Heart right ventricle (tissue), 16 donors: ENCODE measurements around the gene FAM110A. TPM values are rescaled to one million over a fixed set of nuclear protein-coding genes. Genes with fewer than 3 reads are reported as not detected.
"Not testable (repeated sequence)": the region's sequence is repeated elsewhere in the genome, so short reads cannot be mapped to it uniquely, and the experiment has no call there.

Experiments
- ATAC-seq, 8 donors: fragments of 200-7000 bp; cut with Tn5 transposase; one replicate each; pipeline ENCODE4 v1.9.1; 2020; ENCODE audit warnings: mild to moderate bottlenecking in 8 of 8, moderate library complexity in 8 of 8, moderate number of reproducible peaks in 1 of 8
- DNase-seq, 2 donors: peaks; one replicate each; pipeline ENCODE4 v3.0.0-alpha.2; 2020
- H3K27ac ChIP-seq, 10 donors: fragments of 200-600 bp; sonication (generic) in 2 of 10; one replicate each; pipeline versions ENCODE4 v1.5.0 to v1.8.0; 2020 to 2022; ENCODE audit warnings: mild to moderate bottlenecking in 3 of 10
- H3K27me3 ChIP-seq, 7 donors: fragments of 200-600 bp; one replicate each; pipeline ENCODE4 v1.8.0; 2021 to 2022; ENCODE audit warnings: mild to moderate bottlenecking in 2 of 7
- H3K36me3 ChIP-seq, 9 donors: fragments of 200-600 bp; sonication (generic) in 1 of 9; one replicate each; pipeline versions ENCODE4 v1.5.0 to v1.8.0; 2020 to 2022; ENCODE audit warnings: mild to moderate bottlenecking in 2 of 9
- H3K4me1 ChIP-seq, 9 donors: fragments of 200-600 bp; sonication (generic) in 1 of 9; one replicate each; pipeline versions ENCODE4 v1.5.0 to v1.8.0; 2020 to 2022; ENCODE audit warnings: mild to moderate bottlenecking in 4 of 9
- H3K4me3 ChIP-seq, 10 donors: fragments of 200-600 bp; sonication (generic) in 2 of 10; one replicate each; pipeline versions ENCODE4 v1.5.0 to v1.8.0; 2020 to 2022; ENCODE audit warnings: mild to moderate bottlenecking in 7 of 10, moderate library complexity in 2 of 10
- H3K9me3 ChIP-seq, 11 donors: fragments of 200-600 bp in 10 of 11; sonication (generic) in 2 of 11; one replicate each; pipeline versions ENCODE4 v1.5.0 to v1.8.0; 2013 to 2022; ENCODE audit warnings: mild to moderate bottlenecking in 2 of 11, control low read depth in 1 of 11, moderate library complexity in 1 of 11
- CTCF ChIP-seq, 9 donors: fragments of 200-600 bp; sonication (generic) in 2 of 9; IDR thresholded peaks; one replicate each; pipeline versions ENCODE4 v1.5.0 to v1.8.0; 2021 to 2022; ENCODE audit warnings: antibody characterized with exemption in 9 of 9, mild to moderate bottlenecking in 5 of 9, moderate library complexity in 1 of 9
- WGBS, 2 donors: extraction: QIAGEN DNeasy Blood & Tissue Kit; methylation state at CpG; one replicate each; pipeline ENCODE4 v1.1.7; 2013; ENCODE audit warnings: inconsistent platforms in 1 of 2; 5-methylcytosine and 5-hydroxymethylcytosine counted together
- intact Hi-C, 10 donors: fragments of 100-400 bp; cut with DNase I; formaldehyde crosslinking; loops; one replicate each; pipeline versions ENCODE4 v1.11.1 to v1.14.2; 2022
- polyA plus RNA-seq, 2 donors: library from polyadenylated mRNA; stranded (reverse); fragments of 200-250 nt; gene quantifications; one replicate each; pipeline ENCODE4 v1.2.3, GENCODE V29; 2013
- total RNA-seq, 10 donors: library from RNA; stranded (reverse); fragmentation: NEBNext Ultra II Directional in 3 of 10; extraction: Animal tissue kit (Norgen Biotek cat#: 25700) in 3 of 10; gene quantifications; one replicate each; pipeline versions ENCODE4 v1.2.1 to v1.2.4, GENCODE V29; 2021 to 2023
- donor health status: Arrhythmogenic right ventricular cardiomyopathy.
- donor health status: ischemic (EF 13 %, LVEDD 7.1; RV severe dilation, severe dysfunction).
- donor health status: healthy with polysubstance abuse.
- donor health status: DM: no; HTN: yes; CAD: no.
- donor health status: DM: no; HTN: no; CAD: no.
- donor health status: ischemic (EF 25% LVEDD 6.9; RV normal size, moderate dysfunction).
- donor health status: ischemic (EF 25% LVEDD 5.7; RV mildly dilated, moderate dysfunction).
- donor health status: healthy.
- donor health status: DM: yes; HTN: yes; CAD: no.
- donor health status: Ischemic cardiomyopathy.
- donor health status: ischemic (EF 35%, LVEDD 5.7; RV mildly dilated, moderate dysfunction).
- donor health status: nonischemic (EF 11% LVEDD 7.7; RV severe dilation, severe dysfunction).
- donor health status: DM: yes; HTN: yes; CAD: no.
- donor health status: PGD.
- donor health status: ischemic (EF 29% LVEDD 5.4; RV normal size, mild dysfunction).
- donor health status: nonischemic (EF 23%, LVEDD 6.1; RV moderate dilation, normal function).

The FAM110A gene
- total and polyA plus RNA-seq, 12 donors = 0.99 to 5.9 (median 2.1) TPM

- intact Hi-C loops = loop anchor here in 1 of 10 donors (5.0 kb wide), 1 partner anchor 36 kb away; no protein-coding TSS in a partner anchor
- H3K9me3 ChIP-seq = no peaks in the 10 kb centered on the region
- peak overlapping the region in 1 of 10 donors; percentile 78 for H3K27ac ChIP-seq
- peaks cover 0 to 10% (median 0%) of the 10 kb centered on the region in 7 donors for H3K27me3 ChIP-seq
- no peak for TF ChIP-seq CTCF (IDR thresholded peaks at IDR 0.05)
- peaks cover 4 to 59% (median 20%) of the 10 kb centered on the region in 9 donors for H3K4me1 ChIP-seq
- ATAC-seq = no peak
- H3K36me3 ChIP-seq = peaks cover 0 to 3% (median 0%) of the 10 kb centered on the region in 9 donors
- WGBS, 2 donors = 66 to 69% methylated on average over 11 of the region's 11 CpGs
- DNase-seq = peak in 1 of 2 donors; percentile 22
- H3K4me3 ChIP-seq = peak overlapping the region in 1 of 10 donors; percentile 55
These were observed 12.7 kb downstream of the FAM110A start for GRCh38 chr20:845941-846893.

GRCh38 chr20:846894-847278 is 13.4 kb downstream of the FAM110A start:
- peaks cover 4 to 52% (median 20%) of the 10 kb centered on the region in 9 donors for H3K4me1 ChIP-seq
- peak overlapping the region in 1 of 10 donors; percentile 55 for H3K4me3 ChIP-seq
- TF ChIP-seq CTCF (IDR thresholded peaks at IDR 0.05) = no peak
- peak in 1 of 2 donors; percentile 18 for DNase-seq
- no peak for ATAC-seq
- intact Hi-C loops = loop anchor here in 1 of 10 donors (5.0 kb wide), 1 partner anchor 35 kb away; no protein-coding TSS in a partner anchor
- no peaks in the 10 kb centered on the region for H3K9me3 ChIP-seq
- 62 to 69% methylated on average over 7 of the region's 7 CpGs for WGBS, 2 donors
- H3K27me3 ChIP-seq = peaks cover 0 to 3% (median 0%) of the 10 kb centered on the region in 7 donors
- peak overlapping the region in 1 of 10 donors; percentile 78 for H3K27ac ChIP-seq
- H3K36me3 ChIP-seq = peaks cover 0 to 3% (median 0%) of the 10 kb centered on the region in 9 donors

DNA sequence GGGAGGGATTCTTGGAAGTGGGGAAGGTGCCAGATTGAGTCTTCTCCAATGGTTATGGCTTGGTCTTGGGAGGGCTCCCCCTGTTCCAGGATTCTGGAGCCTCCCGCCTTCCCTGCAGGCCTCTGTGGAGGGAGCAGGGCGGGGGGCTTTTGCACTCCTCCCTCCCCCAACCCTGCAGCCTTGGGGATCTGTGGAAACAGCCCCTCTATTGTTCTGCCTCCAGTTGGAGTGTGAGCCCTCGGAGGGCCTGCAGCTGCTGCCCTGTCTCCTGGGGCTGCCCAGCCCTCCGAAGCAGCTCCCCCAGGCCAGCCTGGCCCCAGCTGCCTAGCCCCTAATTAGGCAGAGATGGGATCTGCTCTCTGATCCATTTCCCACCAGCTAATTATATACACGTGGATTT is 14.7 kb downstream of the FAM110A start:
- no peak for TF ChIP-seq CTCF (IDR thresholded peaks at IDR 0.05)
- no peak overlapping the region for H3K27ac ChIP-seq
- ATAC-seq = no peak
- 90 to 91% methylated on average over 5 of the region's 5 CpGs for WGBS, 2 donors
- H3K27me3 ChIP-seq = no peaks in the 10 kb centered on the region
- H3K9me3 ChIP-seq = no peaks in the 10 kb centered on the region
- peaks cover 4 to 46% (median 20%) of the 10 kb centered on the region in 9 donors for H3K4me1 ChIP-seq
- intact Hi-C loops = loop anchor here in 1 of 10 donors (5.0 kb wide), 1 partner anchor 34 kb away; no protein-coding TSS in a partner anchor
- peaks cover 0 to 8% (median 0%) of the 10 kb centered on the region in 9 donors for H3K36me3 ChIP-seq
- H3K4me3 ChIP-seq = no peak overlapping the region
- no peak for DNase-seq

- H3K9me3 ChIP-seq, ATAC-seq, H3K27me3 ChIP-seq, DNase-seq, H3K27ac ChIP-seq, H3K4me3 ChIP-seq, H3K36me3 ChIP-seq: not testable (repeated sequence)
- 92 to 96% methylated on average over 8 of the region's 8 CpGs for WGBS, 2 donors
- intact Hi-C loops = loop anchor here in 1 of 10 donors (5.0 kb wide), 1 partner anchor 34 kb away; no protein-coding TSS in a partner anchor
- peaks cover 4 to 41% (median 20%) of the 10 kb centered on the region in 9 donors for H3K4me1 ChIP-seq
These were observed 15.2 kb downstream of the FAM110A start for GRCh38 chr20:848731-849130.
